Cardiac fibroblast (primary cell): ENCODE results near the gene RNF150.
A peak's percentile ranks its signal among the peaks of the same experiment; 100 is the strongest.
"Not testable (repeated sequence)": the region's sequence is repeated elsewhere in the genome, so short reads cannot be mapped to it uniquely, and the experiment has no call there.

Source experiments
- DNase-seq, 2 donors: peaks; one replicate each; pipeline versions ENCODE4 v3.0.0 to v3.0.0-alpha.2; 2010; ENCODE audit warnings: low read depth in 2 of 2
- H3K4me3 ChIP-seq, 2 donors: replicated peaks in 1 of 2; 1 replicate in 1 of 2; 2 replicates in 1 of 2; pipeline ENCODE4 v1.5.1; 2011; ENCODE audit warnings: low read depth in 2 of 2, low read length in 2 of 2, mild to moderate bottlenecking in 2 of 2, moderate library complexity in 1 of 2
- CTCF ChIP-seq: IDR thresholded peaks from one replicate; pipeline ENCODE4 v1.5.1; 2011; ENCODE audit warnings: low read depth, mild to moderate bottlenecking, low read length, inconsistent platforms

RNF150 gene

DNA sequence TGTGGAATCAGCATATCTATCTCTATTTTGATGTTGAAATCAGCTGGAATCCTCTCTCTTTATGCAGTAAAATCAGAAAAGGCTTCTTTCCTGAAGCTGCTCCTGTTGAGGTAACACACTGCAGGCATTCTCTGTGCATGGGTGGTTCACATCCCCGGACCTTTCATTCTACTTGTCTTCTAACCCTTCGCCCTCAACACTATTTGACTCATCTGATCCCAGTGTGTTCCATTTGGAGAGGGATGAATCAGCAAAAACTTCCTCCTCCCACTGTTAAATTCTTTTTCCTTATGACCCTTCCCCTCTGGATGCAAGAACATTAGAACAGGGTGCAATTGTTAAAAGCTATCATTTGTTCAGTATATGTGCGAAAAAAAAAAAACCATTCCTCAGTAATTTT, 67.4 kb downstream of the RNF150 start:
- TF ChIP-seq CTCF = no peak
- no peak overlapping the region for H3K4me3 ChIP-seq
- no peak for DNase-seq

DNA sequence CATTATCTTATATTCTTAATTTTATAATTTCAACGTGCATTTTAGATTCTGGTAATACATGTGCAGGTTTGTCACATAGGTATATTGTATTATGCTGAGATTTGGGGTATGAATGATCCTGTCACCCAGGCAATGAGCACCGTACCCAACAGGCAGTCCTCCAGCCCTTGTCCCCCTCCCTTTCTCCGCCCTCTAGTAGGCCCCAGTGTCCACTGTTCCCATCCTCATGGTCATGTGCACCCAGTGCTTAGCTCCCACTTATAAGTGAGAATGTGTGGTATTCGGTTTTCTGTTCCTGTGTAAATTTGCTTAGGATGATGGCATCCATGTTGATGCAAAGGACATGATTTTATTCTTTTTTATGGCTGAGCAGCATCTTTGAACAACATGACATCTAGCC, 70.6 kb downstream of the RNF150 start:
- H3K4me3 ChIP-seq = no peak overlapping the region
- no peak for DNase-seq
- TF ChIP-seq CTCF = no peak

DNA sequence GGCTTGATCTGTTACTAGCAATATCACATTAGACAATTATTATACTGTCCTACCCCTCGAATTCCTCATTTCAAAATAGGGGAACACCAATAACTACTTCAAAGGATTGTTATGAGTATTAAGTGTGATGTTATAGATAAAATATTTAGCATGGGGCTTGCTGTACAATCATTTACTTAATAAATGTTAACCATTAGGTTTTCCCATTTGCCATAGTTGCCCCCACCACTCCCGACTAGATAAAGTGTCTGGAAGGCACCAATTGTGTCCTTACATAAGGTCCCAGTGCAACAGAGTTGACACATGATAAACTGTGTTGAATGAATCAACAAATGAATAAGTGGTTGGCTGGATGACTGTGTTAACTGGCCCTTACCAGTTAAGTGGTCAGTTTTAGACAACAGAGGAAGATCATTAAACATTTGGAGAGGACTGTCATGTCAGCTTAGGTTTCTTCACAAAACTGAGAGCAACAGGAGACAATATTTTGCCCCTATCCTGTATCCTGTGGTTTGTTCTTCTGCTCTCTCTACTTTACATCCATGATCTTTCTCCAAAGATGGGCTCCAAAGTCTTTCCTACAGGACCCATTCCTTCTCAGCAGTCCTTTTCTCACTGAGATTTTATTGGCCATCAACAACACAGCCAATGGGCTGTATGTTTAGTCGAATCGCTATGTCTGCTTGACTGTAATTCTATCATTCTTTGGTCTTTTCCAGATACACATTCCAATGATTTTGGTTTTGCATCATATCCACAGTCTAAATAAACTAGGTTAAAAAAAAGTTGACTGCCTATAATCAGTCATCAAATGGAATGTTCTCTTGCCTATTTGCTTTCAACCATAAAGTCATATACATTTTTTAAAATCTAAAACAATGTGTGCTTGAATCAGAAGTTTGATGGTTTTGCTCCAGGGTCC, 74.4 kb downstream of the RNF150 start:
- TF ChIP-seq CTCF = no peak
- no peak overlapping the region for H3K4me3 ChIP-seq
- peak; percentile 7 to 73 for DNase-seq

GRCh38 chr4:141057582-141057981, 75.7 kb downstream of the RNF150 start:
- no peak overlapping the region for H3K4me3 ChIP-seq
- no peak for DNase-seq
- no peak for TF ChIP-seq CTCF

- no peak overlapping the region for H3K4me3 ChIP-seq
- no peak for DNase-seq
- TF ChIP-seq CTCF = no peak
Measured at GRCh38 chr4:141056473-141056872, 76.8 kb downstream of the RNF150 start.

DNA sequence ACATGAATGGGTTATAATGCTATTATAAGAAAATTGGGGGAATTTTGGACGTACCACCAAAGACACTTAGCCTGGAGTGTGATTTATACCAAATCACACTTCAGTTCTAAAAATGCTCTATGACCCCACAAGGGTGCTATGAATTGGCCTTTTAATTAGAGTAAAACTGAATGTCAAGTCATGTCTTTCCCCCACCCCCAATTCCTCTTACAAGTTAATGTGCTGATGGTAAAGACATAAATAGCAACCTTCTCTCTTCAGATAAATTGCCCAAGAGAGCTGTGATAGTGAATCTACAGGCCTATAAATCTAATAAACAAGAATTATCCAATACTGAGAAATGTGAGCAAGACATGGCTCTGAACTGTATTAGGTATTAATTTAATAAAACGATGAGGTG, 78.8 kb downstream of the RNF150 start:
- H3K4me3 ChIP-seq = no peak overlapping the region
- no peak for TF ChIP-seq CTCF
- no peak for DNase-seq

GRCh38 chr4:141050999-141051398, 82.3 kb downstream of the RNF150 start:
- not testable (repeated sequence) for DNase-seq, H3K4me3 ChIP-seq
